ENCODE measurements around the gene SEPTIN5.

Gene SEPTIN5

GRCh38 chr22:19745155-19746101 lies 31.1 kb downstream of the SEPTIN5 start:
- in situ Hi-C loops (cut with MboI; ENCODE audit: low sequenced_read_pairs): no loop called here

GRCh38 chr22:19746726-19747125 lies 32.4 kb downstream of the SEPTIN5 start:
- in situ Hi-C loops (cut with MboI; ENCODE audit: low sequenced_read_pairs): no loop called here

GRCh38 chr22:19747551-19747950 lies 33.2 kb downstream of the SEPTIN5 start:
- in situ Hi-C loops (cut with MboI; ENCODE audit: low sequenced_read_pairs): no loop called here

- in situ Hi-C loops (cut with MboI; ENCODE audit: low sequenced_read_pairs): no loop called here
Measured at GRCh38 chr22:19748139-19748538, 33.8 kb downstream of the SEPTIN5 start.

- in situ Hi-C loops (cut with MboI; ENCODE audit: low sequenced_read_pairs): no loop called here
Measured at GRCh38 chr22:19748991-19749664, 34.8 kb downstream of the SEPTIN5 start.

- in situ Hi-C loops (cut with MboI; ENCODE audit: low sequenced_read_pairs): no loop called here
Measured at GRCh38 chr22:19749876-19750275, 35.6 kb downstream of the SEPTIN5 start.

- in situ Hi-C loops (cut with MboI; ENCODE audit: low sequenced_read_pairs): no loop called here
Measured at GRCh38 chr22:19750507-19751490, 36.5 kb downstream of the SEPTIN5 start.

GRCh38 chr22:19751497-19752245 lies 37.4 kb downstream of the SEPTIN5 start:
- in situ Hi-C loops (cut with MboI; ENCODE audit: low sequenced_read_pairs): no loop called here

- in situ Hi-C loops (cut with MboI; ENCODE audit: low sequenced_read_pairs): no loop called here
Measured at GRCh38 chr22:19753090-19753842, 39.0 kb downstream of the SEPTIN5 start.

- in situ Hi-C loops (cut with MboI; ENCODE audit: low sequenced_read_pairs): no loop called here
Measured at GRCh38 chr22:19753996-19754700, 39.8 kb downstream of the SEPTIN5 start.

GRCh38 chr22:19754701-19755144 lies 40.4 kb downstream of the SEPTIN5 start:
- in situ Hi-C loops (cut with MboI; ENCODE audit: low sequenced_read_pairs): no loop called here

GRCh38 chr22:19755145-19755710 lies 40.9 kb downstream of the SEPTIN5 start:
- in situ Hi-C loops (cut with MboI; ENCODE audit: low sequenced_read_pairs): no loop called here

- in situ Hi-C loops (cut with MboI; ENCODE audit: low sequenced_read_pairs): no loop called here
Measured at GRCh38 chr22:19755722-19756287, 41.5 kb downstream of the SEPTIN5 start.

- in situ Hi-C loops (cut with MboI; ENCODE audit: low sequenced_read_pairs): no loop called here
Measured at GRCh38 chr22:19756288-19757128, 42.2 kb downstream of the SEPTIN5 start.

GRCh38 chr22:19757140-19757984 lies 43.1 kb downstream of the SEPTIN5 start:
- in situ Hi-C loops (cut with MboI; ENCODE audit: low sequenced_read_pairs): no loop called here
